Subcutaneous adipose tissue (tissue), 4 donors: Measurements from ENCODE around the gene HCK. TPM values are rescaled to one million over a fixed set of nuclear protein-coding genes. Genes with fewer than 3 reads are reported as not detected.

Source experiments
- total RNA-seq, 4 donors: library from RNA; depleted of rRNA; stranded (reverse); fragments of >200 nt; gene quantifications; one replicate each; pipeline ENCODE4 v1.1.0, GENCODE V29; 2016
- TF ChIP-seq, protein P1 (sequence below): fragments of 450-650 bp; IDR thresholded peaks from one replicate; pipeline ENCODE4 v1.5.1; 2016; ENCODE audit warnings: low read depth, mild to moderate bottlenecking, control low read depth, antibody characterized with exemption, moderate library complexity

HCK gene
- total RNA-seq, 4 donors from 2014 or later = 10.0 to 63.2 (median 27.4) TPM

GRCh38 chr20:32135983-32136515, 84.0 kb downstream of the HCK start:
- TF ChIP-seq, protein P1, sequence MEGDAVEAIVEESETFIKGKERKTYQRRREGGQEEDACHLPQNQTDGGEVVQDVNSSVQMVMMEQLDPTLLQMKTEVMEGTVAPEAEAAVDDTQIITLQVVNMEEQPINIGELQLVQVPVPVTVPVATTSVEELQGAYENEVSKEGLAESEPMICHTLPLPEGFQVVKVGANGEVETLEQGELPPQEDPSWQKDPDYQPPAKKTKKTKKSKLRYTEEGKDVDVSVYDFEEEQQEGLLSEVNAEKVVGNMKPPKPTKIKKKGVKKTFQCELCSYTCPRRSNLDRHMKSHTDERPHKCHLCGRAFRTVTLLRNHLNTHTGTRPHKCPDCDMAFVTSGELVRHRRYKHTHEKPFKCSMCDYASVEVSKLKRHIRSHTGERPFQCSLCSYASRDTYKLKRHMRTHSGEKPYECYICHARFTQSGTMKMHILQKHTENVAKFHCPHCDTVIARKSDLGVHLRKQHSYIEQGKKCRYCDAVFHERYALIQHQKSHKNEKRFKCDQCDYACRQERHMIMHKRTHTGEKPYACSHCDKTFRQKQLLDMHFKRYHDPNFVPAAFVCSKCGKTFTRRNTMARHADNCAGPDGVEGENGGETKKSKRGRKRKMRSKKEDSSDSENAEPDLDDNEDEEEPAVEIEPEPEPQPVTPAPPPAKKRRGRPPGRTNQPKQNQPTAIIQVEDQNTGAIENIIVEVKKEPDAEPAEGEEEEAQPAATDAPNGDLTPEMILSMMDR = no peak

DNA sequence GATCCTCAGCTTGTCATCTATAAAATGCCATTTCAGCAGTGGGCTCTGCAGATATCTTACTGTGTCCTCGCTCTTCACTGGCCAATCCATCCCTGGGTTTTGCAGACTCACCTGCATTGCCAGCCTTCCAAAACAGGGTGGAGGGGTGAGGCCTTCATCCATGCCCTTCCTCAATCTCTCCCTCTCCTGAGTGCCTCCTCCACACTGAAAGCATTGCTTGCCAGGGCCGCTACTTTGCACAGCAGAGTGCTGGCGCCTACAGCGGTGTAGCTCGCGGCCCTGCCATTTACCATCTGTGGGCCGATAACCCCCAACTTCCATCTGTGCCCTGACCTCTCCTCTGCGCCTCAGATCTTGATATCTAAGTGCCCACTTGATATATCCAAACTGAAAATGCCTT, 86.9 kb downstream of the HCK start:
- TF ChIP-seq, protein P1 = no peak

DNA sequence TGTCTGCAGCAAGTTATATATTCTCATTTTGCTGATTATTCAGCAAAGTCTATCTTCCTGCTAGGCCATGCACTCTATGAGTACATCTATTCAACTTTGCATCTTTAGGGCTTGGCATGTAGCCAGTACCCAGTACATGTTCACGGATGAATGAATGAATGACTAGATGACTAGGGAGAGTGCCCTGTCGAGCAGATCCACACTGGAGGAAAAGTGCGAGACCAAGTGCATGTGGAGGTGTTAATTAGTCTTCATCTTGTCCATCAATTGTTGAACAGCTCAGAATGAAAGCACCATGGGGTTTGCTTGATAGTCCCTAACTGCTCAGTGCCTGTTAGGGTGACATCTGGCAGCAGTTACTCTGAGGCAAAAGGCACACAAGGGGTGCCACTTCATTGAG, 87.9 kb downstream of the HCK start:
- TF ChIP-seq, protein P1 = no peak

DNA sequence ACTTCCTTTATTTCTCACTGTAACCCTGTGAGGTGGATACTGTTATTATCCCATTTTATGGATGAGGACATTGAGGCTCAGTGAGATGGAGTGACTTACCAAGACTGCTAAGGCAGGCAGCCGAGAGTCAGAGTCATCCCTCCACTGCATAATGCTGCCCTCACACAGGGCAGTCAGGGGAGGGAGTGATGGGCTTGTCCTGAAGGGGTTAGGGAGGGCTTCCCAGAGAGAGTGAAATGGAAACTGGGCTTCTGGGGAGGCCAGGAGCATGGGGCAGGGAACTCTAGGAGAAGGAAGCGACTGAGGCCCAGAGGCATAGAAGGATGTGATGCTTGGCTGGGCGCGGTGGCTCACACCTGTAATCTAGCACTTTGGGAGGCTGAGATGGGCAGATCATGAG, 88.6 kb downstream of the HCK start:
- TF ChIP-seq, protein P1 = no peak

DNA sequence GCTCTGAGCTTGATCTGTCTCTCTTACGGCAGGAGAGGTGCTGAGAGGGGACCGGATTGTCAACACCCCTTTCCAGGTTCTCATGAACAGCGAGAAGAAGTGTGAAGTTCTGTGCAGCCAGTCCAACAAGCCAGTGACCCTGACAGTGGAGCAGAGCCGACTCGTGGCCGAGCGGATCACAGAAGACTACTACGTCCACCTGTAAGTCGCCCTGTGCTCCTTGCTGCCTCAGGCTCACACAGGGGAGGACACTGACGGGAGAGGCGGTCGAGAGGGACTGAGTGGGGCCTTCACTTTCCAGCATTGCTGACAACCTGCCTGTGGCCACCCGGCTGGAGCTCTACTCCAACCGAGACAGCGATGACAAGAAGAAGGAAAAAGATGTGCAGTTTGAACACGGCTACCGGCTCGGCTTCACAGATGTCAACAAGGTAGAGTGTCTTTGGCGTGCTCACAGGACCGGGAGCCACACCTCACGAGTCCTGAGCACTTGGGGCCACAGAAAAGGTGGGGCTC, 89.5 kb downstream of the HCK start:
- TF ChIP-seq, protein P1 = no peak

DNA sequence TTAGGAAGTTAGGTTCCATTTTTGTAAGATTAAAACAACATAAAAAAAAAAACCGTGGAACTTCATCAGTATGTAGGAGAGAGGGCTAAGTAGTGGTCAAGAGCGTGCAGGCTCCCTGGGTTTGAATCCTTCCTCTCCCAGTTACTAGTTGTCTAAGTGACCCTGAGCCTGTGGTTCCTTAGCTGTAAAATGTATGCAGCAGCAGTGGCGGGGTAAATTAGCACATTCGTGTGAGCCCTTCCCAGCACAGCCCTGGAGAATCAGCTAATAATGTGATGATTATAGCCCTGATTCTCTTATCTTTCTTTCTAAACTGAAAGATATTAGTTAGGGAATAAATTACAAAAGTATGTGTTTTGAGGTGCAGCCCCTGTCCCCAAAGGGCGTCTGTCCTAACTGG, 90.0 kb downstream of the HCK start:
- TF ChIP-seq, protein P1 = no peak

- TF ChIP-seq, protein P1 = no peak
Observed at GRCh38 chr20:32142991-32143390, 90.9 kb downstream of the HCK start.
